Endothelial cell of umbilical vein (primary cell): Measurements from ENCODE around the gene VTI1A. TPM values are rescaled to one million over a fixed set of nuclear protein-coding genes. Genes with fewer than 3 reads are reported as not detected.

Experiments
- BruUV-seq: library from RNA; stranded (reverse); fragments of 400-500 nt; replicated peaks from 2 replicates; lab custom pipeline; 2021; lab: Mats Ljungman, UMichigan
- CTCF ChIA-PET: fragments of 300-600, 350-600 bp; sonication (Branson Sonifier 250); formaldehyde crosslinking; loops from one replicate; lab custom pipeline; 2021; ENCODE audit warnings: antibody characterized with exemption, inconsistent platforms; lab: Charles Lee
- POLR2A ChIA-PET: fragments of 300-600, 350-600 bp; sonication (Branson Sonifier 250); formaldehyde crosslinking; loops from one replicate; lab custom pipeline; 2021; ENCODE audit warnings: antibody characterized with exemption, inconsistent platforms; lab: Charles Lee
- DNase-seq: peaks from one replicate; pipeline ENCODE4 v3.0.0-alpha.2; 2011; ENCODE audit warnings: low read depth, low spot score
- FAIRE-seq: peaks from 2 replicates; lab custom pipeline; 2011; peaks lifted over from hg19 to GRCh38; lab: Jason Lieb, UNC
- H2AFZ ChIP-seq: 2 replicates; pipeline ENCODE4 v1.6.0; 2012; ENCODE audit warnings: low read depth, low read length, control low read depth, inconsistent platforms
- H3K27ac ChIP-seq: 2 replicates; pipeline ENCODE4 v1.5.1; 2011; ENCODE audit warnings: low read depth, mild to moderate bottlenecking, control low read depth, low read length, moderate library complexity; ENCODE audit not compliant: insufficient read depth
- H3K27me3 ChIP-seq, 2 experiments: 2 replicates each; pipeline versions ENCODE4 v1.6.0 to v1.6.1; 2011; ENCODE audit warnings: low read length in 2 of 2, mixed read lengths in 1 of 2; ENCODE audit not compliant: control insufficient read depth in 2 of 2, insufficient read depth in 2 of 2
- H3K36me3 ChIP-seq, 2 experiments: 2 replicates in 1 of 2; 3 replicates in 1 of 2; pipeline ENCODE4 v1.5.1; 2011; ENCODE audit warnings: low read length in 2 of 2, mild to moderate bottlenecking in 1 of 2, moderate library complexity in 1 of 2; ENCODE audit not compliant: control insufficient read depth in 2 of 2, insufficient read depth in 2 of 2; ENCODE audit errors: extremely low read depth in 1 of 2
- H3K4me1 ChIP-seq: 3 replicates; pipeline ENCODE4 v1.5.1; 2011; ENCODE audit warnings: mild to moderate bottlenecking, low read length; ENCODE audit not compliant: control insufficient read depth, insufficient read depth; ENCODE audit errors: extremely low read depth
- H3K4me2 ChIP-seq: 2 replicates; pipeline ENCODE4 v1.6.1; 2011; ENCODE audit warnings: low read length, control low read depth, mixed read lengths; ENCODE audit not compliant: insufficient read depth
- H3K4me3 ChIP-seq, 3 experiments: fragments of 200-600 bp in 1 of 3; sonication (generic), shearing (Covaris generic) in 1 of 3; replicated peaks in 1 of 3; 2 replicates each; pipeline ENCODE4 v1.5.1; 2011 to 2016; ENCODE audit warnings: control low read depth in 3 of 3, low read length in 3 of 3, mild to moderate bottlenecking in 2 of 3, inconsistent platforms in 1 of 3, low read depth in 1 of 3, moderate library complexity in 1 of 3; ENCODE audit not compliant: insufficient read depth in 1 of 3
- H3K79me2 ChIP-seq: 2 replicates; pipeline ENCODE4 v1.6.0; 2012; ENCODE audit warnings: low read length, inconsistent platforms; ENCODE audit not compliant: control insufficient read depth, insufficient read depth
- H3K9ac ChIP-seq: replicated peaks from 2 replicates; pipeline ENCODE3; 2011; ENCODE audit warnings: low read length, control low read depth; ENCODE audit not compliant: insufficient read depth; ENCODE audit errors: extremely low read depth
- H3K9me1 ChIP-seq: replicated peaks from 3 replicates; pipeline ENCODE4 v1.6.0; 2011; ENCODE audit warnings: mild to moderate bottlenecking, low read length; ENCODE audit not compliant: control insufficient read depth, insufficient read depth; ENCODE audit errors: extremely low read depth
- H3K9me3 ChIP-seq: replicated peaks from 2 replicates; pipeline ENCODE4 v1.5.1; 2012; ENCODE audit warnings: low read length, inconsistent platforms; ENCODE audit not compliant: control insufficient read depth, insufficient read depth
- H4K20me1 ChIP-seq: replicated peaks from 2 replicates; pipeline ENCODE3; 2011; ENCODE audit warnings: mild to moderate bottlenecking, low read length; ENCODE audit not compliant: control insufficient read depth, insufficient read depth; ENCODE audit errors: extremely low read depth
- EZH2 ChIP-seq: IDR thresholded peaks from 2 replicates; pipeline ENCODE4 v1.6.1; 2012; ENCODE audit warnings: borderline replicate concordance, low read depth, mild to moderate bottlenecking, moderate library complexity, low read length, inconsistent platforms; ENCODE audit not compliant: severe bottlenecking
- FOS ChIP-seq: IDR thresholded peaks from 2 replicates; pipeline ENCODE4 v1.6.1; 2011; ENCODE audit warnings: mild to moderate bottlenecking, low read length, moderate library complexity, borderline replicate concordance; ENCODE audit not compliant: insufficient read depth
- GATA2 ChIP-seq: IDR thresholded peaks from 2 replicates; pipeline ENCODE4 v1.7.0; 2011; ENCODE audit warnings: low read depth, mild to moderate bottlenecking, moderate library complexity, mixed read lengths, low read length; ENCODE audit not compliant: insufficient read length, insufficient read depth
- JUN ChIP-seq: IDR thresholded peaks from 2 replicates; pipeline ENCODE4 v1.6.1; 2011; ENCODE audit warnings: borderline replicate concordance, low read depth; ENCODE audit not compliant: insufficient read length, insufficient read depth
- MYC ChIP-seq: IDR thresholded peaks from one replicate; pipeline ENCODE4 v1.6.1; 2011; ENCODE audit warnings: mild to moderate bottlenecking, low read depth, low read length
- POLR2A ChIP-seq: IDR thresholded peaks from 2 replicates; pipeline ENCODE4 v1.6.1; 2012; ENCODE audit warnings: low read depth, mild to moderate bottlenecking, control low read depth, low read length
- POLR2AphosphoS5 ChIP-seq: IDR thresholded peaks from 2 replicates; pipeline ENCODE4 v1.6.1; 2012; ENCODE audit warnings: low read depth, mild to moderate bottlenecking, control low read depth, low read length, moderate library complexity; ENCODE audit not compliant: insufficient read depth
- dilution Hi-C: fragments of 300-500 bp; cut with MboI; formaldehyde crosslinking; loops from one replicate; pipeline ENCODE4 v1.15.0; 2019; ENCODE audit warnings: low sequenced_read_pairs; ENCODE audit not compliant: extremely low pct_ligation_motif_present
- intact Hi-C: fragments of 100-400 bp; cut with micrococcal nuclease; formaldehyde crosslinking; loops from one replicate; pipeline ENCODE4 v1.10.0; 2022
- polyA plus RNA-seq, 4 experiments: library from polyadenylated mRNA; depleted of rRNA in 3 of 4; stranded (reverse) in 3 of 4; unstranded in 1 of 4; fragments of >200 nt; gene quantifications; 2 replicates each; pipeline versions ENCODE4 v1.2.1 to v1.2.3, GENCODE V29; 2011 to 2012; ENCODE audit warnings: missing spikeins in 1 of 4
- total RNA-seq: library from RNA; stranded (reverse); gene quantifications from 2 replicates; pipeline ENCODE4 v1.2.3, GENCODE V29; 2021
- TF ChIP-seq, protein P1 (sequence below): IDR thresholded peaks from 2 replicates; pipeline ENCODE4 v1.6.1; 2011; ENCODE audit not compliant: insufficient read depth, insufficient read length
- TF ChIP-seq, protein P2 (sequence below), 2 donors: IDR thresholded peaks; 1 replicate in 1 of 2; 2 replicates in 1 of 2; pipeline ENCODE4 v1.5.1; 2011; ENCODE audit warnings: low read length in 2 of 2, mild to moderate bottlenecking in 2 of 2, moderate library complexity in 2 of 2, control low read depth in 1 of 2, inconsistent platforms in 1 of 2, low read depth in 1 of 2; ENCODE audit not compliant: insufficient read depth in 1 of 2; ENCODE audit errors: extremely low read depth in 1 of 2

Gene VTI1A
- total and polyA plus RNA-seq, 2 donors (not counting 3 experiments of a cell fraction or from before 2014, with no cell fraction given) = 10.8 to 35.6 TPM

DNA sequence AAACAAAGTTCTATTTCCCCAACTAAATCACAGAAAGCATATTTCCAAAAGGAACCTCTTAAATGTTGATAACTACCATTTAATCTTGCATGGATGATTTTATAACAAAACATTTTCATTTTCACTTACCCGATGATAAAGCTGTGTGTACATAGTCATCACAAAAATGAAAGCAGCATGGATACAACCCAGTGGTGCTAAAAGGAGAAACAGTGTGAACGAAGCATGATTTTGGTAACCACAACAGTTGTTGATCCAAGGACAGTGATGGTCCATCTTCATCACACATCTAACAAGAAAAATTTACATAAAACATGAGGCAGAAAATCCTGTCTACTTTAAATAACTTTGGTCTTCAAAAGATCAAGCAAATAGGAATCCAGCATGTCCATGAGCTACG, 5.0 kb upstream of the VTI1A start:
- Histone ChIP-seq H3K4me2 (no peak overlapping the region), H2AFZ (no peak overlapping the region), H3K27me3 (no peaks in the 10 kb centered on the region), H3K4me3 (no peak overlapping the region), H3K9ac (no peak overlapping the region), H3K9me1 (no peaks in the 10 kb centered on the region), H3K79me2 (peaks cover 24% of the 10 kb centered on the region), H3K36me3 (peaks cover 6 to 16% of the 10 kb centered on the region in 2 experiments), H3K4me1 (peaks cover 9% of the 10 kb centered on the region), H4K20me1 (no peaks in the 10 kb centered on the region), H3K9me3 (no peaks in the 10 kb centered on the region), H3K27ac (no peak overlapping the region)
- intact Hi-C loops = loop anchor here (10.0 kb wide), 1 partner anchor 943 kb away; no protein-coding TSS in a partner anchor
- no peak for DNase-seq
- no peak for FAIRE-seq
- POLR2A ChIA-PET = no interaction called here
- no TSS peak for BruUV-seq
- no peak for TF ChIP-seq EZH2
- TF ChIP-seq POLR2AphosphoS5 = no peak
- TF ChIP-seq POLR2A = no peak
- TF ChIP-seq GATA2 = no peak
- no peak for TF ChIP-seq JUN
- no peak for TF ChIP-seq MYC
- TF ChIP-seq FOS = no peak
- TF ChIP-seq, protein P1, sequence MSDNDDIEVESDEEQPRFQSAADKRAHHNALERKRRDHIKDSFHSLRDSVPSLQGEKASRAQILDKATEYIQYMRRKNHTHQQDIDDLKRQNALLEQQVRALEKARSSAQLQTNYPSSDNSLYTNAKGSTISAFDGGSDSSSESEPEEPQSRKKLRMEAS = no peak
- TF ChIP-seq, protein P2, sequence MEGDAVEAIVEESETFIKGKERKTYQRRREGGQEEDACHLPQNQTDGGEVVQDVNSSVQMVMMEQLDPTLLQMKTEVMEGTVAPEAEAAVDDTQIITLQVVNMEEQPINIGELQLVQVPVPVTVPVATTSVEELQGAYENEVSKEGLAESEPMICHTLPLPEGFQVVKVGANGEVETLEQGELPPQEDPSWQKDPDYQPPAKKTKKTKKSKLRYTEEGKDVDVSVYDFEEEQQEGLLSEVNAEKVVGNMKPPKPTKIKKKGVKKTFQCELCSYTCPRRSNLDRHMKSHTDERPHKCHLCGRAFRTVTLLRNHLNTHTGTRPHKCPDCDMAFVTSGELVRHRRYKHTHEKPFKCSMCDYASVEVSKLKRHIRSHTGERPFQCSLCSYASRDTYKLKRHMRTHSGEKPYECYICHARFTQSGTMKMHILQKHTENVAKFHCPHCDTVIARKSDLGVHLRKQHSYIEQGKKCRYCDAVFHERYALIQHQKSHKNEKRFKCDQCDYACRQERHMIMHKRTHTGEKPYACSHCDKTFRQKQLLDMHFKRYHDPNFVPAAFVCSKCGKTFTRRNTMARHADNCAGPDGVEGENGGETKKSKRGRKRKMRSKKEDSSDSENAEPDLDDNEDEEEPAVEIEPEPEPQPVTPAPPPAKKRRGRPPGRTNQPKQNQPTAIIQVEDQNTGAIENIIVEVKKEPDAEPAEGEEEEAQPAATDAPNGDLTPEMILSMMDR (IDR thresholded peaks at IDR 0.05; ENCODE audit: extremely low read depth in 1 of 2, insufficient read depth in 1 of 2, low read depth in 1 of 2, low read length in 2 of 2) = no peak
- dilution Hi-C loops = no loop called here
- CTCF ChIA-PET = interaction anchor here (1.4 to 1.8 kb wide), 2 partner anchors 30 to 121 kb away, joined by 6 read pairs; no protein-coding TSS in a partner anchor
